HFF-Myc (cell line): Measurements from ENCODE around the gene LSAMP.

Source experiments
- DNase-seq: peaks from one replicate; pipeline ENCODE4 v3.0.0-alpha.2; 2011; ENCODE audit warnings: low read depth; ENCODE audit errors: extremely low read depth
- H3K4me3 ChIP-seq: replicated peaks from 2 replicates; pipeline ENCODE4 v1.5.1; 2011; ENCODE audit warnings: low read depth, mild to moderate bottlenecking, control low read depth, low read length
- CTCF ChIP-seq: IDR thresholded peaks from 2 replicates; pipeline ENCODE4 v1.5.1; 2012; ENCODE audit warnings: mild to moderate bottlenecking, low read depth, low read length, control low read depth; ENCODE audit errors: missing control alignments

Gene LSAMP

GRCh38 chr3:115928376-115928775 lies 516.9 kb downstream of the LSAMP start:
- no peak overlapping the region for H3K4me3 ChIP-seq
- no peak for DNase-seq
- no peak for TF ChIP-seq CTCF

GRCh38 chr3:115927197-115927596 lies 518.1 kb downstream of the LSAMP start:
- no peak overlapping the region for H3K4me3 ChIP-seq
- DNase-seq, result no peak
- no peak for TF ChIP-seq CTCF

GRCh38 chr3:115922681-115923347 lies 522.5 kb downstream of the LSAMP start:
- peak; percentile 59 for TF ChIP-seq CTCF
- H3K4me3 ChIP-seq, result no peak overlapping the region
- peak; percentile 22 for DNase-seq

GRCh38 chr3:115921711-115922110 lies 523.6 kb downstream of the LSAMP start:
- no peak overlapping the region for H3K4me3 ChIP-seq
- no peak for DNase-seq
- no peak for TF ChIP-seq CTCF

DNA sequence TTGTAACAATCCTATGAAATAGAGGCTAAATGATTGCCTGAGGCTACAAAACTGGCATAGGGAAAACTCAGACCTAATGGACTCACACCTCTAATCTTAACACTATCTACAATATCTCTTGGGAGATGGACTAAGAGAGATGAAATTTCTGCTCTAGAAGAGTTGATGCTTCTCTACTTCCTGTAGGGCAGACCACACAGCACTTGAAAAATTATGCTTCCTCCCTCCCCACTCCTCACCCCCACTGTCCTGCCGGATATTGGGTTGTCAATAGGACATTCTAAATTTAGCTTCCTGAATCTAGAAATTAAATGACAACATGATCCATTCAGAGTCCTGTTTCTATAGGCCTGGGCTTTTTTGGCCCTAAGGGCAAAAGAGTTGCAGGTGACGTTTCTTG lies 526.4 kb downstream of the LSAMP start:
- no peak for TF ChIP-seq CTCF
- H3K4me3 ChIP-seq, result no peak overlapping the region
- DNase-seq, result no peak

GRCh38 chr3:115916866-115917265 lies 528.4 kb downstream of the LSAMP start:
- TF ChIP-seq CTCF, result no peak
- no peak overlapping the region for H3K4me3 ChIP-seq
- no peak for DNase-seq

GRCh38 chr3:115915061-115915460 lies 530.2 kb downstream of the LSAMP start:
- DNase-seq, result no peak
- H3K4me3 ChIP-seq, result no peak overlapping the region
- no peak for TF ChIP-seq CTCF
